HuH-7 (cell line): ENCODE data around the gene ABHD17C.
"Not testable (repeated sequence)": the region's sequence is repeated elsewhere in the genome, so short reads cannot be mapped to it uniquely, and the experiment has no call there.

Source experiments
- DNase-seq: peaks from one replicate; pipeline ENCODE4 v3.0.0; 2011; ENCODE audit warnings: low spot score

The ABHD17C gene

GRCh38 chr15:80695099-80695910 is at the start of gene ABHD17C:
Gene ABHD17C (plus strand): TSS chr15:80695310. CDS start chr15:80695430, 120 bp downstream.
- DNase-seq = peak; percentile 62

- DNase-seq = no peak
These were observed 49.5 kb upstream of the ABHD17C start for GRCh38 chr15:80645494-80646065.

- DNase-seq = not testable (repeated sequence)
These were observed 47.7 kb upstream of the ABHD17C start for GRCh38 chr15:80647424-80647823.

DNA sequence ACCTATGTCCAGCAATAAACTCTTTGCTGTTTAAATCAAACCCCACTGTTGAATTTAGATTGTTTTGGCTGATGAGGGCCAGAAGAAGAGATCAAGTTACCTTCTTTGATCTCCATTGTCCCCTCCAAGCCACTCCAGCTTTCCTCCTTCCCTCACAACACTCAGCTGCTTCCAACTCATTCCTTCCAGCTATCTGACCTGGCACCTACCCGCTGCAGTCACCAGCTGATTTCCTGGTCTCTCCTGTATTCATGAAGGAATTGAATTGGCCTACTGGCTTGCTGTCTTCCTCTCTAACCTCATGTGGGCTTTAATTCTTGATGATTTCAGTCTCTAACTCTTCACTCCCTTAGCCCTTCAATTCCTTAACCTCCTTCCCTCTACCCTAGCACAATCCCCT is 40.8 kb upstream of the ABHD17C start:
- DNase-seq = no peak

- DNase-seq = no peak
These were observed 35.7 kb upstream of the ABHD17C start for GRCh38 chr15:80659375-80659774.

GRCh38 chr15:80660119-80660518 is 35.0 kb upstream of the ABHD17C start:
- DNase-seq = no peak

DNA sequence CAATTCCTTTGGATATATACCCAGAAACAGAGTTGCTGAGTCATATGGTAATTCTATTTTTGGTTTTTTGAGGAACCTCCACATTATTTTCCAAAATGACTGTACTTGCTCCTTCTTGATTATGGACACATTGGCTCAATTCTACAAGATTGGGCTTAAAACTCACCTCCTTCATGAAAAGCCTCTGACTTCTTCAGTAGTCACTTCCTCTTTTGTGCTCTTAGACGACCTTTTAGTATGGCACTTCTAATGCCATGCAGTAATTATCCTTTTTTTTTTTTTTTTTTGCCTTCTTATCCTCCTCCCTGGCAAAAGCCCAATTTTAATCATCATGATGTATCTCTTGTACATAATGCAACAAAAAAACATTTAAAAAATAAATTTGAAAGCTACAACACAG is 33.0 kb upstream of the ABHD17C start:
- DNase-seq = no peak

DNA sequence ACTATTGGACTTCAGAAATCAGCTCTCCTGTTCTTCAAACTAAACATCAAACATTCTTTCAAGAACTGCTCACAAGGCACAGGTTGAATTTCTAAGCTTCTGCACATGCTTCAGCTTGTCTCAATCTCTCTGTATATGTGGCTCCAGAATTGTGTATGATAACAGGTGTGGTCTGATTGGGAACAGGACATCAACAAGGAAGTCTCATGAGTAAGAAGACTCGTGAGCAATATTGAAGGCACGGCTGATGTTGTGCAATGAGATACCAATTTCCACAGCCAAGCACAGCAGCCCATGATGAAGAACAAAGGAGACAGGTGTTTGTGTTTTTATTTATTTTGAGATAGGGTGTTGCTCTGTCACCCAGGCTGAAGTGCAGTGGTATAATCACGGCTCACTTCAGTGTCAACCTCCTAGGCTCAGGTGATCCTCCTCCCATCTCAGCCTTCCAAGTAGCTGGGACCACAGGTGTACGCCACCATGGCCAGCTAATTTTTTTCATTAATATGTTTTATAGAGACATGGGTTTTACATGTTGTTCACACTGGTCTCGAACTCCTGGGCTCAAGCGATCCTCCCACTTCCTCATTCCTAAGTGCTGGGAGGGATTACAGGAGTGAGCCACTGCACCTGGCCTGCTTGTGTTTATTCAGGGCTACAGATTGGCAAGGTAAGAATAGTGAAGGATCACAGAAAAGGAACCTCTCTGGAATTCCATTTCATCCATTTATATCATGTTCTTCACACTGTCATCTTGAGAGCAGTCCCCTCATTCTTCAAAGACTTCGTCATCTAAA is 32.2 kb upstream of the ABHD17C start:
- DNase-seq = no peak

- no peak for DNase-seq
These were observed 30.0 kb upstream of the ABHD17C start for GRCh38 chr15:80665151-80665550.

GRCh38 chr15:80667936-80668335 is 27.2 kb upstream of the ABHD17C start:
- DNase-seq = no peak

DNA sequence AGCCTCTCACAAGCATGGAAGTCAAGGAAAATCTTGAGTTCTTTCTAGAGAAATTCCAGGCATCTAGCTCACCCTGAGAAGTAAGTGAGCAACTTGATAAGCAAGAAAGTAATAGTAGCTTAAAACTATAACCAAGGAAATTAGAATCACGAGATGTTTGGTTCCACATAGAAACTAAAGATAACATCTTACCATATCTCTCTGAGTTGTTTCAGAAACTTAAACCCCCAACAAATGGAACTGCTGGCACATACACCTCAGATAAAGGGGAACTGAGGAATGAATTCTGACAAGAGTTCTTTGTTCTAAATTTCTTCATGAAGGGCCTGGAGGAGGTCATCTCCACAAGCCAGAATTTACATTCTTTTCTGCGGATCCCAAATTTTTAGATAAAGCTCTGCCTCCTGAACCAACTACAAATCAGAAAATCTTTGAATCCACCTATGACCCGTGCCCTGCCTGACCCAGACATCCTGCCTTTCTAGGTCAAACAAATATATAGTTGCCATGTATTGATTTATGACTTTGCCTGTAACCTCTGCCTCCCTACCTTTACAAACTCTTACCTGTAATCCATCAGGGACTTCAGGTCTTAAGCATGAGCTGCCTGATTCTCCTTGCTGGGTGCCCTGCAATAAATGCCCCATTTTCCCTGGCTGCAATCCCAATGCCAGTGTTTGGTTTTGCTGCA is 26.4 kb upstream of the ABHD17C start:
- no peak for DNase-seq

GRCh38 chr15:80669663-80670273 is 25.3 kb upstream of the ABHD17C start:
- no peak for DNase-seq

GRCh38 chr15:80673561-80674244 is 21.4 kb upstream of the ABHD17C start:
- DNase-seq = no peak

DNA sequence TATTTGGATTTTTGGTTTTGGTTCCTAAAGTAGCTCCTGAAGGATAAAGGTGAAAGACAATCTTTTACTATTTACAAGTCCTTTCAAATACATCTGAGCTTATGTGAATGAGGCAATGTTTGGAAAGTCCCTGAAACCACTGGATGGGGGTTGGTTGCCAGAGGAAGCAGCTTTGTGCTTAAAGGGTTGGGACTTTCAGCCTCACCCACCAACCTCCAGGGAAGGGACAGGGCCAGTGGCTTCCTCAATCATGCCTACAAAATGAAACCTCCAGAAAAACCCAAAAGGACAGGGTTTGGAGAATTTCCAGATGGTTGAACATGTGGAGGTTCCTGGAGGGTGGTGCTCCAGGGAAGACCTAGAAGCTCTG is 20.9 kb upstream of the ABHD17C start:
- no peak for DNase-seq

DNA sequence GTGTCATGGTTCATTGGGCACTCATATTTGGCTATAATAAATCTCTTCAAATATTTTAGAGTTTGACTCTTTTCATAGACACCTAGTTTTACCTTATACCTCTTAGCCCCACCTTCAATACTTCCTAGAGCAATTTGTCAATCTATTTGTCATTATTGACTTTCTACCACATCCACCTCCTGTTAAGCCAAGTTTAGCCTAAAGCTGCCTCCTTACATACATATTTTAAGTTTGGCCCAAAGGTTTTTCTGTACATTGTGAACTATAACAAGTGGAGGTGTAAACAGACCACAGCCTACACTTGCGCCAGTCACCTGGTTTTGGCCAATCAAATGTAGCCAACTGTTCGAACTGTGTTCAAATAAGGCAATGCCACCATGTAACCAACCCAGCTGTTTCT is 18.1 kb upstream of the ABHD17C start:
- DNase-seq = no peak

DNA sequence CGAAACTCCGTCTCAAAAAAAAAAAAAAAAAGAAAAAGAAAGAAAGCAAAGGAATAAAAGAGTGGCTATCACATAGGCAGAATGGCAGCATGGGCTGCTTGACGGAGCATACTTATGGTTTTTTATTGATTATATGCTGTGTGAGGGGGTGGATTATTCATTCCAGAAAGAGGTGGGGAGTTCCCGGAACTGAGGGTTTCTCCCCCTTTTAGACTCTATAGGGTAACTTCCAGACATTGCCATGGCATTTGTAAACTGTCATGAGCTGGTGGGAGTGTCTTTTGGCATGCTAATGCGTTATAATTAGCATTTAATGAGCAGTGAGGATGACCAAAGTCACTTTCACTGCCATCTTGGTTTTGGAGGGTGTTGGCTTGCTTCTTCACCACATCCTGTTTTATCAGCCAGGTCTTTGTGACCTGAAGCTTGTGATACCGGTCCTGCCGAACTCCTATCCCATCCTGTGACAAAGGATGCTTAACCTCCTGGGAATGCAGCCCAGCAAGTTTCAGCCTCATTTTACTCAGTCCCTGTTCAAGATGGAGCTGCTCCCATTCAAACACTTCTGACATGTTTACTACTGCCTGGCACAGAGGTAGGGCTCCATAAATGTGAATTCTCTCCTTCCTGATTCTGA is 15.8 kb upstream of the ABHD17C start:
- DNase-seq = no peak

GRCh38 chr15:80679804-80680175 is 15.3 kb upstream of the ABHD17C start:
- no peak for DNase-seq

DNA sequence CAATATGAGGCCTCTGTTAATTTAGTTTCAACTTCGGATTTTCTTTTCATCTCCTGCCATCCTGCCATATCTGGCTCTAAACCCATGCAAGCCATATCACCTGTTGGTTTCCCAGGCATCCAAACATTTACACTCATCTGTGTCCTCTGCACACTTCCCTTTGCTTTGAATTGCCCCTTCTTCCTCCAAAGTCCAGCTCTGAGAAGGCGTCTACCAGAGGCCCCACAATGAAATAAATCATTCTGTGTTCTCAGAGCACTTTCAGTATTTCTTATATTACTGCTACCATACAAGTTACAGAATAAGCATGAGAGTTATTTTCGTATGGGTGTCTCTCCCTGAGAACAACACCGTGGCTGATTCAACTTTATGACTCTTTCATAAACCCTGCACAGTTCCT is 12.9 kb upstream of the ABHD17C start:
- no peak for DNase-seq

GRCh38 chr15:80684697-80685096 is 10.4 kb upstream of the ABHD17C start:
- DNase-seq = no peak

GRCh38 chr15:80685628-80686027 is 9.5 kb upstream of the ABHD17C start:
- DNase-seq = no peak

DNA sequence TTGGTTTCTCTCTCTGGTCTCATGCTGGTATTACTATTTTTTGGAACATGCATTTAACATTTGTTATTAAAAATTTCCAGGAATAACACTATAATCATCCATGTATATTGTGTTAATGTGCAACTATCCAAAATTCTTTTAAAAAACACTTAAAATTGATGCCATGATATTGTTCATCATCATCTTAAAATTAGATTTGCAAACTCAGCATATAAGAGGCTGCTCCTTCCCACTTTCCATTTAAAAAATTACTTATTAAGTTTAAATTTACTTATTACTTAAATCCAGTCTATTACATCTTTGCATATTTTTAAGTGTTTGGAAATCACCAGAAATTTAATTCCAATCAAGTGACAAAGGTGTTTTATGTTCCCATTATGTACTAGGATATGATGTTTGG is 5.8 kb upstream of the ABHD17C start:
- DNase-seq = no peak
